Endothelial cell of umbilical vein (primary cell): ENCODE measurements around the gene MAL. TPM values are rescaled to one million over a fixed set of nuclear protein-coding genes. Genes with fewer than 3 reads are reported as not detected.

ENCODE experiments used
- BruUV-seq: library from RNA; stranded (reverse); fragments of 400-500 nt; replicated peaks from 2 replicates; lab custom pipeline; 2021; lab: Mats Ljungman, UMichigan
- CTCF ChIA-PET: fragments of 300-600, 350-600 bp; sonication (Branson Sonifier 250); formaldehyde crosslinking; loops from one replicate; lab custom pipeline; 2021; ENCODE audit warnings: antibody characterized with exemption, inconsistent platforms; lab: Charles Lee
- POLR2A ChIA-PET: fragments of 300-600, 350-600 bp; sonication (Branson Sonifier 250); formaldehyde crosslinking; loops from one replicate; lab custom pipeline; 2021; ENCODE audit warnings: antibody characterized with exemption, inconsistent platforms; lab: Charles Lee
- DNase-seq: peaks from one replicate; pipeline ENCODE4 v3.0.0-alpha.2; 2011; ENCODE audit warnings: low read depth, low spot score
- FAIRE-seq: peaks from 2 replicates; lab custom pipeline; 2011; peaks lifted over from hg19 to GRCh38; lab: Jason Lieb, UNC
- H2AFZ ChIP-seq: 2 replicates; pipeline ENCODE4 v1.6.0; 2012; ENCODE audit warnings: low read depth, low read length, control low read depth, inconsistent platforms
- H3K27ac ChIP-seq: 2 replicates; pipeline ENCODE4 v1.5.1; 2011; ENCODE audit warnings: low read depth, mild to moderate bottlenecking, control low read depth, low read length, moderate library complexity; ENCODE audit not compliant: insufficient read depth
- H3K27me3 ChIP-seq, 2 experiments: 2 replicates each; pipeline versions ENCODE4 v1.6.0 to v1.6.1; 2011; ENCODE audit warnings: low read length in 2 of 2, mixed read lengths in 1 of 2; ENCODE audit not compliant: control insufficient read depth in 2 of 2, insufficient read depth in 2 of 2
- H3K36me3 ChIP-seq, 2 experiments: 2 replicates in 1 of 2; 3 replicates in 1 of 2; pipeline ENCODE4 v1.5.1; 2011; ENCODE audit warnings: low read length in 2 of 2, mild to moderate bottlenecking in 1 of 2, moderate library complexity in 1 of 2; ENCODE audit not compliant: control insufficient read depth in 2 of 2, insufficient read depth in 2 of 2; ENCODE audit errors: extremely low read depth in 1 of 2
- H3K4me1 ChIP-seq: 3 replicates; pipeline ENCODE4 v1.5.1; 2011; ENCODE audit warnings: mild to moderate bottlenecking, low read length; ENCODE audit not compliant: control insufficient read depth, insufficient read depth; ENCODE audit errors: extremely low read depth
- H3K4me2 ChIP-seq: 2 replicates; pipeline ENCODE4 v1.6.1; 2011; ENCODE audit warnings: low read length, control low read depth, mixed read lengths; ENCODE audit not compliant: insufficient read depth
- H3K4me3 ChIP-seq, 3 experiments: fragments of 200-600 bp in 1 of 3; sonication (generic), shearing (Covaris generic) in 1 of 3; replicated peaks in 1 of 3; 2 replicates each; pipeline ENCODE4 v1.5.1; 2011 to 2016; ENCODE audit warnings: control low read depth in 3 of 3, low read length in 3 of 3, mild to moderate bottlenecking in 2 of 3, inconsistent platforms in 1 of 3, low read depth in 1 of 3, moderate library complexity in 1 of 3; ENCODE audit not compliant: insufficient read depth in 1 of 3
- H3K79me2 ChIP-seq: 2 replicates; pipeline ENCODE4 v1.6.0; 2012; ENCODE audit warnings: low read length, inconsistent platforms; ENCODE audit not compliant: control insufficient read depth, insufficient read depth
- H3K9ac ChIP-seq: replicated peaks from 2 replicates; pipeline ENCODE3; 2011; ENCODE audit warnings: low read length, control low read depth; ENCODE audit not compliant: insufficient read depth; ENCODE audit errors: extremely low read depth
- H3K9me1 ChIP-seq: replicated peaks from 3 replicates; pipeline ENCODE4 v1.6.0; 2011; ENCODE audit warnings: mild to moderate bottlenecking, low read length; ENCODE audit not compliant: control insufficient read depth, insufficient read depth; ENCODE audit errors: extremely low read depth
- H3K9me3 ChIP-seq: replicated peaks from 2 replicates; pipeline ENCODE4 v1.5.1; 2012; ENCODE audit warnings: low read length, inconsistent platforms; ENCODE audit not compliant: control insufficient read depth, insufficient read depth
- H4K20me1 ChIP-seq: replicated peaks from 2 replicates; pipeline ENCODE3; 2011; ENCODE audit warnings: mild to moderate bottlenecking, low read length; ENCODE audit not compliant: control insufficient read depth, insufficient read depth; ENCODE audit errors: extremely low read depth
- EZH2 ChIP-seq: IDR thresholded peaks from 2 replicates; pipeline ENCODE4 v1.6.1; 2012; ENCODE audit warnings: borderline replicate concordance, low read depth, mild to moderate bottlenecking, moderate library complexity, low read length, inconsistent platforms; ENCODE audit not compliant: severe bottlenecking
- FOS ChIP-seq: IDR thresholded peaks from 2 replicates; pipeline ENCODE4 v1.6.1; 2011; ENCODE audit warnings: mild to moderate bottlenecking, low read length, moderate library complexity, borderline replicate concordance; ENCODE audit not compliant: insufficient read depth
- GATA2 ChIP-seq: IDR thresholded peaks from 2 replicates; pipeline ENCODE4 v1.7.0; 2011; ENCODE audit warnings: low read depth, mild to moderate bottlenecking, moderate library complexity, mixed read lengths, low read length; ENCODE audit not compliant: insufficient read length, insufficient read depth
- JUN ChIP-seq: IDR thresholded peaks from 2 replicates; pipeline ENCODE4 v1.6.1; 2011; ENCODE audit warnings: borderline replicate concordance, low read depth; ENCODE audit not compliant: insufficient read length, insufficient read depth
- MYC ChIP-seq: IDR thresholded peaks from one replicate; pipeline ENCODE4 v1.6.1; 2011; ENCODE audit warnings: mild to moderate bottlenecking, low read depth, low read length
- POLR2A ChIP-seq: IDR thresholded peaks from 2 replicates; pipeline ENCODE4 v1.6.1; 2012; ENCODE audit warnings: low read depth, mild to moderate bottlenecking, control low read depth, low read length
- POLR2AphosphoS5 ChIP-seq: IDR thresholded peaks from 2 replicates; pipeline ENCODE4 v1.6.1; 2012; ENCODE audit warnings: low read depth, mild to moderate bottlenecking, control low read depth, low read length, moderate library complexity; ENCODE audit not compliant: insufficient read depth
- dilution Hi-C: fragments of 300-500 bp; cut with MboI; formaldehyde crosslinking; loops from one replicate; pipeline ENCODE4 v1.15.0; 2019; ENCODE audit warnings: low sequenced_read_pairs; ENCODE audit not compliant: extremely low pct_ligation_motif_present
- intact Hi-C: fragments of 100-400 bp; cut with micrococcal nuclease; formaldehyde crosslinking; loops from one replicate; pipeline ENCODE4 v1.10.0; 2022
- polyA plus RNA-seq, 4 experiments: library from polyadenylated mRNA; depleted of rRNA in 3 of 4; stranded (reverse) in 3 of 4; unstranded in 1 of 4; fragments of >200 nt; gene quantifications; 2 replicates each; pipeline versions ENCODE4 v1.2.1 to v1.2.3, GENCODE V29; 2011 to 2012; ENCODE audit warnings: missing spikeins in 1 of 4
- total RNA-seq: library from RNA; stranded (reverse); gene quantifications from 2 replicates; pipeline ENCODE4 v1.2.3, GENCODE V29; 2021
- TF ChIP-seq, protein P1 (sequence below), 2 donors: IDR thresholded peaks; 1 replicate in 1 of 2; 2 replicates in 1 of 2; pipeline ENCODE4 v1.5.1; 2011; ENCODE audit warnings: low read length in 2 of 2, mild to moderate bottlenecking in 2 of 2, moderate library complexity in 2 of 2, control low read depth in 1 of 2, inconsistent platforms in 1 of 2, low read depth in 1 of 2; ENCODE audit not compliant: insufficient read depth in 1 of 2; ENCODE audit errors: extremely low read depth in 1 of 2
- TF ChIP-seq, protein P2 (sequence below): IDR thresholded peaks from 2 replicates; pipeline ENCODE4 v1.6.1; 2011; ENCODE audit not compliant: insufficient read depth, insufficient read length

The MAL gene
- total and polyA plus RNA-seq, 2 donors (not counting 3 experiments of a cell fraction or from before 2014, with no cell fraction given): not detected

DNA sequence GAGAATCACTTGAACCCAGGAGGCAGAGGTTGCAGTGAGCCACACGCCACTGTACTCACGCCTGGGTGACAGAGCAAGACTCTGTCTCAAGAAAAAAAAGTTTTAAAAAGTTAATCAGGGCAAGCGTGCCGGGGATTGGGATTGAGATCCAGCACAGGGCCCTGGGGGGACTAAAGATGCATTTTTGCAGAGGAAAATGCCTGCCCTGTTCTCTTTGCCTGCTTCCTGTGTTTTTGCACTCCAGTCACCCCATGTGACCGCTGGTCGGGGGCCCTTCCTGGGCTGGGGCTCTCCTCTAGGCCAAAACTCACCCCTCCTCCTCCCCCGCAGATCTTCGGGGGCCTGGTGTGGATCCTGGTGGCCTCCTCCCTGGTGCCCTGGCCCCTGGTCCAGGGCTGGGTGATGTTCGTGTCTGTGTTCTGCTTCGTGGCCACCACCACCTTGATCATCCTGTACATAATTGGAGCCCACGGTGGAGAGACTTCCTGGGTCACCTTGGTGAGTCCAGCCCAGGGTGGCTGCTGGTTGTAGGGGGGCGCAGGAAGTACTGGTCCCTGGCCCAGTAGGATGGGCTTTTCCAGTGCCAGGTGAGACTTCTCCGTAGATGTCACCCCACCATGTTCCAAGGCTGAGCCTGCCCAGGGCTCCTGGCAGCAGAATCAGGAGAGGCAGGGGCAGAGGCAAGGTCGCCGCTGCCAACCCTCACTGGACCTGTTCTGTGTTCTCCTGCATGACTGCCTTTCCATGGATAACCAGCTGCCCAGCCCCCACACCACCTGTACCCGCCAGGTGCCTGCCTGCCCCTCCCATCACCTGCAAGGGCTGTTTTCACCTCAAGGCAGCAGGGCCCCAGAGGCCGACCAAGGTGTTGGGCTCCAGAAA, 22.4 kb downstream of the MAL start:
- H3K79me2 ChIP-seq: no peaks in the 10 kb centered on the region
- intact Hi-C loops: no loop called here
- no TSS peak for BruUV-seq
- ChIA-PET POLR2A (no interaction called here), CTCF (no interaction called here)
- H3K9ac ChIP-seq: no peak overlapping the region
- H3K27me3 ChIP-seq: no peaks in the 10 kb centered on the region
- H3K9me3 ChIP-seq: no peaks in the 10 kb centered on the region
- H3K27ac ChIP-seq: no peak overlapping the region
- H2AFZ ChIP-seq: no peak overlapping the region
- H3K36me3 ChIP-seq: no peaks in the 10 kb centered on the region
- FAIRE-seq (no peak), DNase-seq (no peak)
- dilution Hi-C loops: no loop called here
- H3K4me3 ChIP-seq: no peak overlapping the region
- H3K4me1 ChIP-seq: no peaks in the 10 kb centered on the region
- TF ChIP-seq, protein P1, sequence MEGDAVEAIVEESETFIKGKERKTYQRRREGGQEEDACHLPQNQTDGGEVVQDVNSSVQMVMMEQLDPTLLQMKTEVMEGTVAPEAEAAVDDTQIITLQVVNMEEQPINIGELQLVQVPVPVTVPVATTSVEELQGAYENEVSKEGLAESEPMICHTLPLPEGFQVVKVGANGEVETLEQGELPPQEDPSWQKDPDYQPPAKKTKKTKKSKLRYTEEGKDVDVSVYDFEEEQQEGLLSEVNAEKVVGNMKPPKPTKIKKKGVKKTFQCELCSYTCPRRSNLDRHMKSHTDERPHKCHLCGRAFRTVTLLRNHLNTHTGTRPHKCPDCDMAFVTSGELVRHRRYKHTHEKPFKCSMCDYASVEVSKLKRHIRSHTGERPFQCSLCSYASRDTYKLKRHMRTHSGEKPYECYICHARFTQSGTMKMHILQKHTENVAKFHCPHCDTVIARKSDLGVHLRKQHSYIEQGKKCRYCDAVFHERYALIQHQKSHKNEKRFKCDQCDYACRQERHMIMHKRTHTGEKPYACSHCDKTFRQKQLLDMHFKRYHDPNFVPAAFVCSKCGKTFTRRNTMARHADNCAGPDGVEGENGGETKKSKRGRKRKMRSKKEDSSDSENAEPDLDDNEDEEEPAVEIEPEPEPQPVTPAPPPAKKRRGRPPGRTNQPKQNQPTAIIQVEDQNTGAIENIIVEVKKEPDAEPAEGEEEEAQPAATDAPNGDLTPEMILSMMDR (IDR thresholded peaks at IDR 0.05; ENCODE audit: extremely low read depth in 1 of 2, insufficient read depth in 1 of 2, low read depth in 1 of 2, low read length in 2 of 2): no peak
- no peak for TF ChIP-seq GATA2
- TF ChIP-seq JUN: no peak
- TF ChIP-seq POLR2A: no peak
- TF ChIP-seq MYC: no peak
- no peak for TF ChIP-seq FOS
- TF ChIP-seq, protein P2, sequence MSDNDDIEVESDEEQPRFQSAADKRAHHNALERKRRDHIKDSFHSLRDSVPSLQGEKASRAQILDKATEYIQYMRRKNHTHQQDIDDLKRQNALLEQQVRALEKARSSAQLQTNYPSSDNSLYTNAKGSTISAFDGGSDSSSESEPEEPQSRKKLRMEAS: no peak
- no peak for TF ChIP-seq POLR2AphosphoS5
- no peak for TF ChIP-seq EZH2
- H3K4me2 ChIP-seq: no peak overlapping the region
- H4K20me1 ChIP-seq: no peaks in the 10 kb centered on the region
- no peaks in the 10 kb centered on the region for H3K9me1 ChIP-seq
